ENCODE measurements around the gene ACTMAP.
A peak's percentile ranks its signal among the peaks of the same experiment; 100 is the strongest.

Gene ACTMAP

GRCh38 chr19:40726279-40726678 lies 24.0 kb downstream of the ACTMAP start:
- H3K27ac ChIP-seq = no peak overlapping the region
- no peak for TF ChIP-seq CTCF (conservative IDR thresholded peaks at IDR 0.05)

GRCh38 chr19:40724855-40725254 lies 25.4 kb downstream of the ACTMAP start:
- no peak overlapping the region for H3K27ac ChIP-seq
- no peak for TF ChIP-seq CTCF (conservative IDR thresholded peaks at IDR 0.05)

- no peak for TF ChIP-seq CTCF (conservative IDR thresholded peaks at IDR 0.05)
- no peak overlapping the region for H3K27ac ChIP-seq
Observed at GRCh38 chr19:40724315-40724714, 26.0 kb downstream of the ACTMAP start.

GRCh38 chr19:40723661-40724254 lies 26.5 kb downstream of the ACTMAP start:
- no peak for TF ChIP-seq CTCF (conservative IDR thresholded peaks at IDR 0.05)
- no peak overlapping the region for H3K27ac ChIP-seq

GRCh38 chr19:40721936-40722661 lies 28.2 kb downstream of the ACTMAP start:
- H3K27ac ChIP-seq = no peak overlapping the region
- no peak for TF ChIP-seq CTCF (conservative IDR thresholded peaks at IDR 0.05)

GRCh38 chr19:40721140-40721486 lies 29.2 kb downstream of the ACTMAP start:
- no peak for TF ChIP-seq CTCF (conservative IDR thresholded peaks at IDR 0.05)

GRCh38 chr19:40719414-40719894 lies 30.8 kb downstream of the ACTMAP start:
- H3K27ac ChIP-seq = peak overlapping the region; percentile 94

More at GRCh38 chr19:40721140-40721486, 29.2 kb downstream of the ACTMAP start:
- no peak overlapping the region for H3K27ac ChIP-seq

More at GRCh38 chr19:40719414-40719894, 30.8 kb downstream of the ACTMAP start:
- TF ChIP-seq CTCF (conservative IDR thresholded peaks at IDR 0.05) = no peak
